Activated CD8-positive, alpha-beta memory T cell treated with anti-CD3 and anti-CD28 coated beads for 24 hours (primary cell): Measurements from ENCODE around the gene CREB5.

ENCODE experiments used
- DNase-seq: peaks from one replicate; pipeline ENCODE4 v3.0.0-alpha.2; 2020

Gene CREB5

GRCh38 chr7:28872226-28872625, 459.9 kb downstream of the CREB5 start:
- no peak for DNase-seq

GRCh38 chr7:28873365-28873764, 461.0 kb downstream of the CREB5 start:
- DNase-seq = no peak

GRCh38 chr7:28874001-28874400, 461.7 kb downstream of the CREB5 start:
- no peak for DNase-seq
